Skeletal muscle cell (primary cell): ENCODE measurements around the gene GRP.

Experiments used
- DNase-seq: peaks from one replicate; pipeline ENCODE4 v3.0.0-alpha.2; 2010; ENCODE audit warnings: low read depth
- H3K4me3 ChIP-seq: 2 replicates; pipeline ENCODE4 v1.5.1; 2011; ENCODE audit warnings: low read depth, mild to moderate bottlenecking, control low read depth, low read length, moderate library complexity

GRP gene

DNA sequence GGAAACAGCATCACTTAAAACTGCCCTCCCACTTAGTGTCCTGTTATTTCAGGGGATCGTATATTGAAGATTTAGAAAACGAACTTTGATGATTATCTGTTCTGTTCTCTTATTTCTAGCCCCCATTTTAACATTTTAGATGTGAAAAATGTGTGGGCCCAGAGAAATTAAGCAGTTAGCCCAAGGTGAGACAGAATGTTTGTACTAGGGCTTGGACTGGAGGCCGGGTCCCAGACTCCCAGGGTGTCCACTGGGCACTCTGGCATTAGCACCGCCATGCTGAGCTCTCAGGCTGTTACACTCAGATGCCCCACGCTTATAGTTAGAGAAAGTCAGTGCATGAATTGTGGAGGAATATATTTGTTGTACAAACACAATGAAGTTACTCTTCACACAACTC is 58.8 kb downstream of the GRP start:
- no peak overlapping the region for H3K4me3 ChIP-seq
- DNase-seq: no peak

DNA sequence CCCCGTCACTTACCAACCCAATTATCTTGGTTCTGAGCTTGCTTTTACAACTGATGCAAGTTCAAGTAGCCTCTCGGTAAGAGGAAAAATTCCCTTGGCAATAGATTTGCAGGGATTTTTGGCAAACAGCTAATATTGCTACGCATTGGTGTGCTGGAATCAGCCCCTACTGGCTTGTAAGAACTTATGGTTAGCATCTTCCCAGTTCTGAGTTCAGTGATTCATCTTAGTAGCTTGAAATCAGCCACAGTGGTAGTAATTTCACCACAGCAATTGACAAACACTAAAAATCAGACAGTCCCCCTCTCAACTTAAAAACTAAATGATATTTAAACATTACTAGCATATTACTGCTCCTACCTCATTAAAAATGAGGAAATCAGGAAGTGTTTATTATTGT is 59.2 kb downstream of the GRP start:
- H3K4me3 ChIP-seq: no peak overlapping the region
- DNase-seq: no peak

DNA sequence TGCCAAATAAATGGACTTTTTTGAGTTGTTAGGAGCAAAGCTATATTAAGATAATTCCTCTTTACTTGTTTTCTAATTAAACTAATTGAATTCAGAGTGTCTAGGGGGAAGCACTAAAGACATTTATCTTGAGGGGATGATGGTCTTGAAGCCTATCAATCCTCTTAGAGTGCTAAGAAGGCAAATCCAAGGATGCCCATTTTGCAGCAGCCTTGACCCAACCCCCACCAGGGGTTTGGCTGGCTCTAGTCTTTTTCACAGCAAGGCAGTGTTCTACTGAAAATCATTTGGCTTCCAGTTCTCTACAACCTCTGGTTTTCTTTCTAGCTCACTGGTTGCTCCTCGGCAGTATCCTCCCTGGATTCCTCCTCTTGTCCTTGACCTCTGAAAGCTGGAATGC is 59.8 kb downstream of the GRP start:
- no peak for DNase-seq
- no peak overlapping the region for H3K4me3 ChIP-seq
